GM12878 (cell line): ENCODE data around the gene EYA2. TPM values are rescaled to one million over a fixed set of nuclear protein-coding genes. Genes with fewer than 3 reads are reported as not detected.

Source experiments
- ASH2L ChIP-seq: fragments of 300-600, 200-600 bp; sonication (generic); IDR thresholded peaks from 2 replicates; pipeline ENCODE4 v1.6.1; 2017; ENCODE audit warnings: low read depth, mild to moderate bottlenecking, borderline replicate concordance
- HCFC1 ChIP-seq: fragments of 150-350 bp; IDR thresholded peaks from 2 replicates; pipeline ENCODE4 v1.6.1; 2014; ENCODE audit warnings: low read length
- HDGF ChIP-seq: fragments of 450-650 bp; IDR thresholded peaks from 2 replicates; pipeline ENCODE4 v1.6.1; 2016; ENCODE audit warnings: antibody characterized with exemption
- IKZF1 ChIP-seq: fragments of 450-650 bp; conservative IDR thresholded peaks from 2 replicates; pipeline ENCODE4 v1.6.1; 2017; ENCODE audit warnings: antibody characterized with exemption, mild to moderate bottlenecking
- IRF5 ChIP-seq: fragments of 450-650 bp; IDR thresholded peaks from 2 replicates; pipeline ENCODE4 v1.6.1; 2017; ENCODE audit warnings: borderline replicate concordance
- MEF2B ChIP-seq: fragments of 450-650 bp; IDR thresholded peaks from 2 replicates; pipeline ENCODE4 v1.6.1; 2018; ENCODE audit warnings: mild to moderate bottlenecking, moderate library complexity; ENCODE audit not compliant: partially characterized antibody, poor library complexity, severe bottlenecking
- TCF12 ChIP-seq: IDR thresholded peaks from 2 replicates; pipeline ENCODE4 v1.6.1; 2011; ENCODE audit warnings: low read depth, mild to moderate bottlenecking, low read length
- ZNF592 ChIP-seq: fragments of 450-650 bp; IDR thresholded peaks from 2 replicates; pipeline ENCODE4 v1.6.1; 2017; ENCODE audit warnings: mild to moderate bottlenecking, moderate library complexity
- ZNF687 ChIP-seq: fragments of 450-650 bp; IDR thresholded peaks from 2 replicates; pipeline ENCODE4 v1.6.1; 2017; ENCODE audit warnings: mild to moderate bottlenecking, moderate library complexity
- polyA plus RNA-seq, 11 experiments: library from polyadenylated mRNA; depleted of rRNA in 4 of 11; unstranded in 6 of 11; stranded (reverse) in 5 of 11; fragments of >200 nt; fragmentation: Nextera tagmentation in 4 of 11; fragmentation: Illumina TruSeq in 1 of 11; extraction: Ambion mirVana in 4 of 11; extraction: Trizol in 1 of 11; gene quantifications; 1 replicate in 1 of 11; 2 replicates in 10 of 11; pipeline versions ENCODE4 v1.2.1 to v1.2.3, GENCODE V29; 2011 to 2016; ENCODE audit warnings: inconsistent platforms in 2 of 11, missing spikeins in 2 of 11, low read depth in 1 of 11
- total RNA-seq, 4 experiments: library from RNA; depleted of rRNA in 3 of 4; stranded (reverse); fragments of >200 nt in 3 of 4; fragmentation: Illumina TruSeq in 1 of 4; extraction: Trizol in 1 of 4; gene quantifications; 2 replicates each; pipeline versions ENCODE4 v1.2.1 to v1.2.3, GENCODE V29; 2013 to 2021

The EYA2 gene
- total and polyA plus RNA-seq, 10 of the 15 experiments (the other 5 are each of a cell fraction or from before 2014, with no cell fraction given), result 0.20 TPM; not detected in 9

- TF ChIP-seq HDGF (no peak), IKZF1 (no peak), TCF12 (no peak), ZNF592 (no peak), ASH2L (no peak), HCFC1 (no peak), ZNF687 (no peak), IRF5 (no peak), MEF2B (no peak)
These were observed 222.7 kb downstream of the EYA2 start (continued) for GRCh38 chr20:47117371-47117770.
